ENCODE results near the gene NAA10. TPM values are rescaled to one million over a fixed set of nuclear protein-coding genes. Genes with fewer than 3 reads are reported as not detected.

The NAA10 gene
- total and polyA plus RNA-seq, 2 of the 13 experiments (the other 11 are each of a cell fraction or from before 2014, with no cell fraction given), result 49.2 to 51.7 TPM

GRCh38 chrX:153927922-153928760, 6.7 kb downstream of the NAA10 start (continued):
- no peak for TF ChIP-seq ELK4 (CRISPR knock-in tag; IDR thresholded peaks at IDR 0.05; ENCODE audit: borderline replicate concordance)
- peak; percentile 59; the same call in 1 of the 2 replicates for TF ChIP-seq ERF (CRISPR knock-in tag; IDR thresholded peaks at IDR 0.05)
- TF ChIP-seq ZBTB25 (CRISPR knock-in tag; IDR thresholded peaks at IDR 0.05), result 0 out of 2 replicates have a peak, but pooled peaks have one; percentile 26
- 0 out of 2 replicates have a peak, but pooled peaks have one; percentile 5 for TF ChIP-seq ZGPAT (CRISPR knock-in tag; IDR thresholded peaks at IDR 0.05)
- no peak for TF ChIP-seq ATF7 (IDR thresholded peaks at IDR 0.05)
- no peak for TF ChIP-seq ATF7 (CRISPR knock-in tag; IDR thresholded peaks at IDR 0.05)
- peak; percentile 93 for TF ChIP-seq KDM2A (CRISPR knock-in tag; IDR thresholded peaks at IDR 0.05; ENCODE audit: borderline replicate concordance, low read depth)
- TF ChIP-seq ZNF816 (CRISPR knock-in tag; IDR thresholded peaks at IDR 0.05; ENCODE audit: borderline replicate concordance), result no peak
- TF ChIP-seq TOE1 (CRISPR knock-in tag; IDR thresholded peaks at IDR 0.05), result no peak
- TF ChIP-seq SPEN (CRISPR knock-in tag; IDR thresholded peaks at IDR 0.05; ENCODE audit: low read depth), result peak; percentile 85
- no peak; the same call in 1 of the 2 replicates for TF ChIP-seq ZNF609 (CRISPR knock-in tag; IDR thresholded peaks at IDR 0.05; ENCODE audit: borderline replicate concordance)
- TF ChIP-seq HIVEP1 (CRISPR knock-in tag; IDR thresholded peaks at IDR 0.05), result peak; percentile 53; the same call in 1 of the 2 replicates
- TF ChIP-seq ZNF709 (CRISPR knock-in tag; IDR thresholded peaks at IDR 0.05), result 0 out of 2 replicates have a peak, but pooled peaks have one; percentile 4
- TF ChIP-seq MYPOP (CRISPR knock-in tag; IDR thresholded peaks at IDR 0.05), result no peak
- TF ChIP-seq ZNF510 (CRISPR knock-in tag; IDR thresholded peaks at IDR 0.05; ENCODE audit: low read depth), result no peak
